ENCODE measurements around the gene VPS52. TPM values are rescaled to one million over a fixed set of nuclear protein-coding genes. Genes with fewer than 3 reads are reported as not detected.

The VPS52 gene
- total RNA-seq, 1 donor from 2014 or later, result 36.0 TPM

GRCh38 chr6:33296797-33297405, 25.2 kb upstream of the VPS52 start:
- Mint-ChIP-seq H3K4me3 (ENCODE audit: unreplicated experiment) (peak overlapping the region; percentile 98), H3K9me3 (ENCODE audit: low read depth) (no peaks in the 10 kb centered on the region), H3K4me1 (ENCODE audit: low read depth) (peaks cover 36% of the 10 kb centered on the region), H3K27ac (ENCODE audit: unreplicated experiment) (peak overlapping the region; percentile 74), H3K36me3 (ENCODE audit: low read depth) (peaks cover 8% of the 10 kb centered on the region), H3K27me3 (ENCODE audit: low read depth) (no peaks in the 10 kb centered on the region)
- DNase-seq (ENCODE audit: low spot score), result no peak
- TF ChIP-seq CTCF (IDR thresholded peaks at IDR 0.05), result no peak

- no peaks in the 10 kb centered on the region for H3K27me3 Mint-ChIP-seq (ENCODE audit: low read depth)
- no peak overlapping the region for H3K27ac Mint-ChIP-seq (ENCODE audit: unreplicated experiment)
- H3K36me3 Mint-ChIP-seq (ENCODE audit: low read depth), result peaks cover 6% of the 10 kb centered on the region
These were observed 24.1 kb upstream of the VPS52 start for GRCh38 chr6:33295621-33296369.

GRCh38 chr6:33294086-33294823, 22.6 kb upstream of the VPS52 start:
- H3K27ac Mint-ChIP-seq (ENCODE audit: unreplicated experiment), result no peak overlapping the region

More at GRCh38 chr6:33295621-33296369, 24.1 kb upstream of the VPS52 start:
- peaks cover 30% of the 10 kb centered on the region for H3K4me1 Mint-ChIP-seq (ENCODE audit: low read depth)
- DNase-seq (ENCODE audit: low spot score), result peak; percentile 51
- H3K4me3 Mint-ChIP-seq (ENCODE audit: unreplicated experiment), result no peak overlapping the region
- no peak for TF ChIP-seq CTCF (IDR thresholded peaks at IDR 0.05)
- no peaks in the 10 kb centered on the region for H3K9me3 Mint-ChIP-seq (ENCODE audit: low read depth)

GRCh38 chr6:33292996-33293682, 21.5 kb upstream of the VPS52 start:
- TF ChIP-seq CTCF (IDR thresholded peaks at IDR 0.05), result no peak
- Mint-ChIP-seq H3K4me3 (ENCODE audit: unreplicated experiment) (no peak overlapping the region), H3K4me1 (ENCODE audit: low read depth) (peaks cover 42% of the 10 kb centered on the region), H3K9me3 (ENCODE audit: low read depth) (no peaks in the 10 kb centered on the region), H3K27me3 (ENCODE audit: low read depth) (no peaks in the 10 kb centered on the region), H3K27ac (ENCODE audit: unreplicated experiment) (no peak overlapping the region), H3K36me3 (ENCODE audit: low read depth) (peaks cover 6% of the 10 kb centered on the region)
- peak; percentile 83 for DNase-seq (ENCODE audit: low spot score)

More at GRCh38 chr6:33294086-33294823, 22.6 kb upstream of the VPS52 start:
- peaks cover 6% of the 10 kb centered on the region for H3K36me3 Mint-ChIP-seq (ENCODE audit: low read depth)
- H3K4me1 Mint-ChIP-seq (ENCODE audit: low read depth), result peaks cover 34% of the 10 kb centered on the region
- no peak for TF ChIP-seq CTCF (IDR thresholded peaks at IDR 0.05)
- H3K9me3 Mint-ChIP-seq (ENCODE audit: low read depth), result no peaks in the 10 kb centered on the region
- H3K27me3 Mint-ChIP-seq (ENCODE audit: low read depth), result no peaks in the 10 kb centered on the region
- H3K4me3 Mint-ChIP-seq (ENCODE audit: unreplicated experiment), result no peak overlapping the region
- peak; percentile 20 for DNase-seq (ENCODE audit: low spot score)

- peak; percentile 36 for DNase-seq (ENCODE audit: low spot score)
- no peaks in the 10 kb centered on the region for H3K9me3 Mint-ChIP-seq (ENCODE audit: low read depth)
These were observed 18.8 kb upstream of the VPS52 start for GRCh38 chr6:33290459-33290858.

More at GRCh38 chr6:33290459-33290858, 18.8 kb upstream of the VPS52 start:
- peaks cover 44% of the 10 kb centered on the region for H3K4me1 Mint-ChIP-seq (ENCODE audit: low read depth)
- H3K27me3 Mint-ChIP-seq (ENCODE audit: low read depth), result no peaks in the 10 kb centered on the region
- H3K36me3 Mint-ChIP-seq (ENCODE audit: low read depth), result peaks cover 11% of the 10 kb centered on the region
- no peak for TF ChIP-seq CTCF (IDR thresholded peaks at IDR 0.05)
- peak overlapping the region; percentile 95 for H3K27ac Mint-ChIP-seq (ENCODE audit: unreplicated experiment)
- peak overlapping the region; percentile 97 for H3K4me3 Mint-ChIP-seq (ENCODE audit: unreplicated experiment)

Measured in chondrocyte (in vitro differentiated cells).